Cardiac muscle cell (in vitro differentiated cells and primary cell): ENCODE results near the gene LSM14A. TPM values are rescaled to one million over a fixed set of nuclear protein-coding genes. Genes with fewer than 3 reads are reported as not detected.
A peak's percentile ranks its signal among the peaks of the same experiment; 100 is the strongest.

ENCODE experiments used
- DNase-seq, 2 donors: peaks; one replicate each; pipeline versions ENCODE4 v3.0.0 to v3.0.0-alpha.2; 2010 to 2017; ENCODE audit warnings: low read depth in 1 of 2, low spot score in 1 of 2
- H3K27ac ChIP-seq: fragments of 200-600 bp; sonication (generic); 2 replicates; pipeline ENCODE4 v1.5.1; 2016
- H3K27me3 ChIP-seq: fragments of 200-600 bp; sonication (generic); 2 replicates; pipeline ENCODE4 v1.6.0; 2016; ENCODE audit warnings: control low read depth
- H3K36me3 ChIP-seq: fragments of 200-600 bp; sonication (generic); 2 replicates; pipeline ENCODE4 v1.5.1; 2016; ENCODE audit warnings: control low read depth
- H3K4me1 ChIP-seq: fragments of 200-600 bp; sonication (generic); 2 replicates; pipeline ENCODE4 v1.8.1; 2017; ENCODE audit warnings: low read depth, mild to moderate bottlenecking, mixed run types
- H3K4me3 ChIP-seq: fragments of 200-600 bp; sonication (generic); 2 replicates; pipeline ENCODE4 v1.5.1; 2016; ENCODE audit warnings: mild to moderate bottlenecking
- H3K9me3 ChIP-seq: fragments of 200-600 bp; sonication (generic); 2 replicates; pipeline ENCODE4 v1.5.1; 2017; ENCODE audit warnings: low read depth, mild to moderate bottlenecking, control low read depth
- CTCF ChIP-seq: IDR thresholded peaks from 2 replicates; pipeline ENCODE4 v1.5.1; 2012; ENCODE audit warnings: low read depth, mild to moderate bottlenecking, low read length
- polyA plus RNA-seq: library from polyadenylated mRNA; unstranded; fragments of >200 nt; fragmentation: Nextera tagmentation; extraction: Ambion mirVana; gene quantifications from 2 replicates; pipeline ENCODE4 v1.2.1, GENCODE V29; 2016
- total RNA-seq: library from RNA; depleted of rRNA; stranded (reverse); fragments of >200 nt; gene quantifications from 2 replicates; pipeline ENCODE4 v1.2.3, GENCODE V29; 2016

The LSM14A gene
- total and polyA plus RNA-seq, 2 experiments from 2014 or later, result 88.5 to 203 TPM

DNA sequence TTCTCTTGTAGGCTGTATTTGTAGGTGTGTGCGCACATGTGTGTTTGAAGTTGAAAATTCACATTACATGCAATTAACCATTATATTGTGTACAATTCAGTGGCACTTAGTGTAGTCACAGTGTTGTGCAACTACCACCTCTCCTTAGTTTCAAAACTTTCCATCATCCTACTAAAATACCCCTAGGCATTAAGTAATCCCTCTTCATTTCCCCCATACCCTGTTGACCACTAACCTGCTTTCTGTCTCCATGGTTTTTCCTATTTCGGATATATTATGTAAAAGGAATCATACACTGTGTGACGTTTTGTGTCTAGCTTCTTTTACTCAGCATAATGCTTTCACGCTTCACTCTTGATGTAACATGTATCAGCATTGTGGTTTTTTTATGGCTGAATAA is 16.1 kb downstream of the LSM14A start:
- Histone ChIP-seq H3K27ac (no peak overlapping the region), H3K27me3 (no peaks in the 10 kb centered on the region), H3K4me1 (peaks cover 21% of the 10 kb centered on the region), H3K4me3 (no peak overlapping the region), H3K9me3 (no peaks in the 10 kb centered on the region), H3K36me3 (no peaks in the 10 kb centered on the region)
- TF ChIP-seq CTCF, result no peak
- DNase-seq, result peak in 1 of 2 donors; percentile 23

- Histone ChIP-seq H3K9me3 (no peaks in the 10 kb centered on the region), H3K4me1 (peaks cover 21% of the 10 kb centered on the region), H3K27me3 (no peaks in the 10 kb centered on the region), H3K36me3 (peaks cover 3% of the 10 kb centered on the region), H3K27ac (peak overlapping the region; percentile 59), H3K4me3 (no peak overlapping the region)
- no peak for TF ChIP-seq CTCF
- peak in 1 of 2 donors; percentile 20 for DNase-seq
Measured at GRCh38 chr19:34189199-34189916, 17.1 kb downstream of the LSM14A start.

GRCh38 chr19:34189917-34190425 is 17.7 kb downstream of the LSM14A start:
- Histone ChIP-seq H3K27ac (peak overlapping the region; percentile 59), H3K4me3 (no peak overlapping the region), H3K27me3 (no peaks in the 10 kb centered on the region), H3K36me3 (peaks cover 9% of the 10 kb centered on the region), H3K4me1 (peaks cover 21% of the 10 kb centered on the region), H3K9me3 (no peaks in the 10 kb centered on the region)
- no peak for TF ChIP-seq CTCF
- peak in 1 of 2 donors; percentile 33 for DNase-seq

DNA sequence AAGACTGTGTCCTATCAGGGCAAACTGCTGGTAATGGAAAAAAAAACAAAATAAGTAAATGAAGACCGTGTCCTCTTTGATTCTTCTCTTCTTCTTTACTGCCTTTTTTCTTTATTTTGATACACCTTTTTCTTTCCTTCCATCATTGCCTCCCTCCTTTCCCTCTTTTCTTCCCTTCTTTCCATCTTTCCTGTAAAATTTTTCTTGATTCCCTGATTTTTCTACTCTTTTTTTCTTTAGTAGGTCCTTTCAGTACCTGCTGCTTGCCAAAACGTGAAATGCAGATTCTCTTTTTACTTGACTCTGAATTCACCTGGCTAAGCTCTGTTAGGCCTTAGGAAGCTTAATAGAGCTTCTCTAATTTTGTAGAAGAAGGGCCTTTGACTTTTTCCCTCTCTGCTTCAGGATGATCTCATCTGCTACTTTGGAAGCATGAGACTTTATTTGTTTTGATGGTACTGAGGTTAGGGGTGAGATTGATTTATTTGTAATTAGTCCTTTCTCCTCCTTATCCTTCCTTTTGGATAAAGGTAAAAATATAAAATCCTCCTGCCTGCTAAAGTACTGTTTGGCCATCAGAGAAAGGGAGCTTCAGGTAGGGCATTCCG is 19.2 kb downstream of the LSM14A start:
- no peak for DNase-seq
- peaks cover 21% of the 10 kb centered on the region for H3K4me1 ChIP-seq
- no peak for TF ChIP-seq CTCF
- no peak overlapping the region for H3K27ac ChIP-seq
- peaks cover 24% of the 10 kb centered on the region for H3K36me3 ChIP-seq
- no peaks in the 10 kb centered on the region for H3K9me3 ChIP-seq
- no peak overlapping the region for H3K4me3 ChIP-seq
- no peaks in the 10 kb centered on the region for H3K27me3 ChIP-seq

DNA sequence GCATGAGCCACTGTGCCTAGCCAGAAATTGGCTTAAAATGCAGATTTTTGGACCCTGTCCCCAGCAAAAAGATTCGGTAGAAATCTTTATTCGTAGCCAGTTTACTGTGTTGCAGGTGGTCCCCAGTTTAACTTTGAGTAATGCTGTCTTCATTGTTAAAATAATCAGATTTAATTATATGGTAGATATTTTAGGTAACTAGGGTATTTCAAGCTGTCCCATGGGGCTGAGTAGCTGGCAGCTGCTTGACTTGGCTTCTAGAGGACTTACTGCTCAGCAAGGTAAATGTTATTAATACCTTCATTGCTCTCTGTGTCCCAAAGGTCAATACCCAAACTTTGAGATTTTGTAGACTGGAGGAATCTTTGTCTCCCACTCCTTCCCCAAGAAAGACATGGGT is 21.1 kb downstream of the LSM14A start:
- DNase-seq, result no peak
- Histone ChIP-seq H3K4me3 (no peak overlapping the region), H3K4me1 (peaks cover 18% of the 10 kb centered on the region), H3K36me3 (peaks cover 41% of the 10 kb centered on the region), H3K27me3 (no peaks in the 10 kb centered on the region), H3K9me3 (no peaks in the 10 kb centered on the region), H3K27ac (no peak overlapping the region)
- TF ChIP-seq CTCF, result no peak
